Activated naive CD8-positive, alpha-beta T cell treated with anti-CD3 and anti-CD28 coated beads, Interleukin-2, amount 10 ng/mL, durations not matched to agents 7 days and 5 days (primary cell): ENCODE results near the gene COX7A1. TPM values are rescaled to one million over a fixed set of nuclear protein-coding genes. Genes with fewer than 3 reads are reported as not detected.
A peak's percentile ranks its signal among the peaks of the same experiment; 100 is the strongest.

Experiments
- ATAC-seq: fragments of 150-1000 bp; cut with Tn5 transposase; one replicate; pipeline ENCODE4 v1.10.0; 2021; ENCODE audit warnings: low read depth, moderate library complexity
- POLR2A ChIA-PET: fragments of 350-600 bp; sonication (Branson Sonifier 250); formaldehyde crosslinking; loops from one replicate; lab custom pipeline; 2021; ENCODE audit warnings: antibody characterized with exemption; lab: Charles Lee
- DNase-seq: peaks from one replicate; pipeline ENCODE4 v3.0.0; 2021
- H3K27ac Mint-ChIP-seq: one replicate; pipeline ENCODE4 v1.8.0; 2022; ENCODE audit warnings: mild to moderate bottlenecking, mixed read lengths
- H3K27me3 Mint-ChIP-seq: one replicate; pipeline ENCODE4 v1.8.0; 2022; ENCODE audit warnings: mild to moderate bottlenecking, moderate library complexity, mixed read lengths
- H3K36me3 Mint-ChIP-seq: one replicate; pipeline ENCODE4 v1.8.0; 2021; ENCODE audit warnings: mild to moderate bottlenecking, mixed read lengths
- H3K4me1 Mint-ChIP-seq: one replicate; pipeline ENCODE4 v1.8.0; 2021; ENCODE audit warnings: mixed read lengths
- H3K4me3 Mint-ChIP-seq: one replicate; pipeline ENCODE4 v1.8.0; 2022; ENCODE audit warnings: mild to moderate bottlenecking, moderate library complexity, mixed read lengths
- H3K9me3 Mint-ChIP-seq: one replicate; pipeline ENCODE4 v1.8.0; 2021; ENCODE audit warnings: mixed read lengths
- total RNA-seq, 2 experiments: library from RNA; stranded (reverse); gene quantifications; one replicate each; pipeline ENCODE4 v1.2.3, GENCODE V29; 2021

Gene COX7A1
- total RNA-seq, 2 experiments from 2014 or later: not detected

- Mint-ChIP-seq H3K27me3 (no peaks in the 10 kb centered on the region), H3K4me3 (no peak overlapping the region), H3K36me3 (peaks cover 13% of the 10 kb centered on the region), H3K4me1 (no peaks in the 10 kb centered on the region), H3K27ac (no peak overlapping the region), H3K9me3 (no peaks in the 10 kb centered on the region)
- ATAC-seq: no peak
- POLR2A ChIA-PET: interaction anchor here (1.5 kb wide), 1 partner anchor 13 kb away, joined by 6 read pairs; the partner anchor contains the start of gene CAPNS1
- no peak for DNase-seq
Observed at GRCh38 chr19:36153126-36153525, 879 bp upstream of the COX7A1 start.

DNA sequence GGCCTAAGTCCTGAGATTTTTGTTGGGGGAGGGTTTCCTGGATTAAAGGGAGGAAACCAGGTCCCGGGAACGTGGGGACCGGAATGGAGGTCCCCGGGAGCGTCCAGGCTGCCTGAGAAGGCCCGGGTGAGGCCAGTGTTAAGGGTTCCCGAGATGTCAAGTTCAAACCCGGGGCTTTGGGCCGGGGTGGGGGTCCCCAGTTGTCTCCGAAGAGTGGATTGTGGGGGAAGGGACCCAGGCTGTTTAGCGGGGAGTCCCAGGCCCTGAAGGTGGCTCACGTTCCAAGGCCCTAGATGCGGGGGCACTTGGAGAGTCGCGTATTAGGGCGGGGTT, 262 bp downstream of the COX7A1 start:
- POLR2A ChIA-PET: no interaction called here

DNA sequence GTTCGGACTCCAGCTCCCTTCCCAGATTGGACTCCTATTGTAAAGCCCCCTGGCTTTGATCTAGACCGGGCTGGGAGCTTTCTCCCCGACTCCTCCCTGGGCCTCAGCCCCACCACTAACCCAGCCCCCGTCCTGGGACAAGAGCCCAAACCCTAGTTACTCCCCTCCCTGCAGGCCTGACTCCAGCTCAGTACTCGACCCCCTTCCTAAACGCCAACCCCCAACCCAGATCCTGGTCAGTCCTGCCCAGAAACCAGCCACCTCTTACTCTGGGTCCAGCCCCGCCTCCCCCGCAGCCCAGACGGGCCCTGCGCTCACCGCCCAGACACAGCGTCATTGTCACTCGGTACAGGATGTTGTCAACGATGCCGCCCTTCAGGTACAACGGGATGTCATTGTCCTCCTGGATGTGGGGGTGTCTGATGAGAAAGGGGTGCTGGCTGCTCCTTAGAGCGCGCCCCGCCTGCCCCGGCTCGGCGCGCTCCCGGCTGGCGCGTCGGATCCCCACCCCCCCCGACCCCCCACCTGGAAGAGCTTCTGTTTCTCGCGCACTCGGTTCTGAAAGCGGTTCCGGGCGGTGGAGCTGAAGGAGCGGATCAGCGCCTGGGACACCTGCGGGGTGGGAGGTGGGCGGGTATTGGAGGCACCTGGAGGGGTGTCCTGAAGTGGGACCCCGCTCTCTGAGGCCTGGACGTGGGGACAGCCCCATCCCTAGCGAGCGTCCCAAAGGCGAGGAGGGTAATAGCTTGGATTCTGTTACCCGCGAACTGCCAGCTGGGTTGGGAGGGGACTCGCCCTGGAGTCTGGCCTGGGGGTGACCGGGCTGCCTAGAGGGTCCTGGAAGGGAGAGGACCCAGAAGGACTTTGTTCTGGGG, 866 bp downstream of the COX7A1 start:
- no peaks in the 10 kb centered on the region for H3K9me3 Mint-ChIP-seq
- no peak for ATAC-seq
- H3K4me1 Mint-ChIP-seq: no peaks in the 10 kb centered on the region
- no peaks in the 10 kb centered on the region for H3K27me3 Mint-ChIP-seq
- no peak overlapping the region for H3K4me3 Mint-ChIP-seq
- POLR2A ChIA-PET: interaction anchor here (1.9 kb wide), 1 partner anchor 23 kb away, joined by 5 read pairs; no protein-coding TSS in a partner anchor
- no peak overlapping the region for H3K27ac Mint-ChIP-seq
- DNase-seq: no peak
- H3K36me3 Mint-ChIP-seq: peaks cover 25% of the 10 kb centered on the region

More for the DNA sequence above, 262 bp downstream of the COX7A1 start:
- Mint-ChIP-seq H3K36me3 (peaks cover 19% of the 10 kb centered on the region), H3K4me1 (no peaks in the 10 kb centered on the region), H3K27me3 (no peaks in the 10 kb centered on the region), H3K27ac (no peak overlapping the region), H3K9me3 (no peaks in the 10 kb centered on the region), H3K4me3 (no peak overlapping the region)
- DNase-seq (no peak), ATAC-seq (no peak)

GRCh38 chr19:36150586-36150985, 1.7 kb downstream of the COX7A1 start:
- ATAC-seq (no peak), DNase-seq (no peak)
- H3K4me1 Mint-ChIP-seq: no peaks in the 10 kb centered on the region
- H3K4me3 Mint-ChIP-seq: no peak overlapping the region
- H3K27ac Mint-ChIP-seq: no peak overlapping the region
- H3K36me3 Mint-ChIP-seq: peaks cover 28% of the 10 kb centered on the region
- POLR2A ChIA-PET: interaction anchor here (1.9 kb wide), 1 partner anchor 22 kb away, joined by 5 read pairs; no protein-coding TSS in a partner anchor
- H3K27me3 Mint-ChIP-seq: no peaks in the 10 kb centered on the region
- no peaks in the 10 kb centered on the region for H3K9me3 Mint-ChIP-seq

- H3K27me3 Mint-ChIP-seq: no peaks in the 10 kb centered on the region
- ATAC-seq (no peak), DNase-seq (no peak)
- no peaks in the 10 kb centered on the region for H3K4me1 Mint-ChIP-seq
- peaks cover 28% of the 10 kb centered on the region for H3K36me3 Mint-ChIP-seq
- no peaks in the 10 kb centered on the region for H3K9me3 Mint-ChIP-seq
- POLR2A ChIA-PET: interaction anchor here (1.1 to 1.9 kb wide), 2 partner anchors 10 to 21 kb away, joined by 3 to 5 read pairs; partner anchors contain the start of gene CAPNS1
- no peak overlapping the region for H3K4me3 Mint-ChIP-seq
- no peak overlapping the region for H3K27ac Mint-ChIP-seq
Observed at GRCh38 chr19:36149673-36150406, 2.4 kb downstream of the COX7A1 start.

DNA sequence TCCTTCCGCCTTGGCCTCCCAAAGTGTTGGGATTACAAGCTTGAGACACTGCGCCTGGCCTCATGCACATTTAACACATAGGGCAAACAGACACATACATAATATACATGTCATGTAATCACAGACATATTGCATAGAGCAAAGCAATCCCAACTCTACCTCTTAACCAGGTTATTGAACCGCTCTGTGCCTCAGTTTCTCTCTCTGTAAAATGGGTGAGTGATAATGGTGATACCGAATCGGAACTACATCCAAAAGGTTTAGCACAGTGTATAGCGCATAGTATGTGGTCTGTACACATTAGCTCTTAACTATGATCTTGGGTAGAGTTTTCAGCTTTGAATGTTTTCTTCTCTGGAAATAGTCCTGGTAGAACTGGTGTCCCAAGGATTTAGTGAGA, 7.6 kb downstream of the COX7A1 start:
- Mint-ChIP-seq H3K9me3 (no peaks in the 10 kb centered on the region), H3K27me3 (no peaks in the 10 kb centered on the region), H3K4me3 (no peak overlapping the region), H3K36me3 (peaks cover 38% of the 10 kb centered on the region), H3K4me1 (peaks cover 14% of the 10 kb centered on the region), H3K27ac (no peak overlapping the region)
- DNase-seq: no peak
- POLR2A ChIA-PET: interaction anchor here (1.3 kb wide), 1 partner anchor 91 kb away, joined by 4 read pairs; the partner anchor contains the start of gene THAP8
- ATAC-seq: no peak

DNA sequence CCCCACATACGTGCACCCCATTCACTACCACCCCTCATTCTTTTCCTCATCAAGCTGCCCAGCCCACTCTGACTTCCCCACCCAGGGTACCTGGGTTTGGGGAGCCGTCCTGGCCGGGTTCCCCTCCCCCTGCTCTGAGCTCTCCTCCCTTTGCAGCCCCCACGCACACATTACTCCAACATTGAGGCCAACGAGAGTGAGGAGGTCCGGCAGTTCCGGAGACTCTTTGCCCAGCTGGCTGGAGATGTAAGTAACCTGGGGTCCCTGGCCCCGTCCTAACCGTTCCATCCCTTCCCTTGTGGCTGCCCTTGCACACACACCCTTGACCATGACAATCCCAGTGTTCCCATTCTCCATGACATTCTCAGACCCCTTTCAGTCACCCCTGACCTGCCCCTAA, 9.8 kb downstream of the COX7A1 start:
- H3K27me3 Mint-ChIP-seq: no peaks in the 10 kb centered on the region
- peak overlapping the region; percentile 54 for H3K27ac Mint-ChIP-seq
- peaks cover 29% of the 10 kb centered on the region for H3K36me3 Mint-ChIP-seq
- peaks cover 16% of the 10 kb centered on the region for H3K4me1 Mint-ChIP-seq
- POLR2A ChIA-PET: no interaction called here
- no peak overlapping the region for H3K4me3 Mint-ChIP-seq
- no peaks in the 10 kb centered on the region for H3K9me3 Mint-ChIP-seq
- no peak for DNase-seq
- ATAC-seq: no peak

- H3K27me3 Mint-ChIP-seq: no peaks in the 10 kb centered on the region
- POLR2A ChIA-PET: no interaction called here
- peaks cover 27% of the 10 kb centered on the region for H3K36me3 Mint-ChIP-seq
- ATAC-seq (no peak), DNase-seq (no peak)
- peak overlapping the region; percentile 84 for H3K4me3 Mint-ChIP-seq
- peaks cover 16% of the 10 kb centered on the region for H3K4me1 Mint-ChIP-seq
- peak overlapping the region; percentile 57 for H3K27ac Mint-ChIP-seq
- no peaks in the 10 kb centered on the region for H3K9me3 Mint-ChIP-seq
Observed at GRCh38 chr19:36142046-36142445, 10.2 kb downstream of the COX7A1 start.

DNA sequence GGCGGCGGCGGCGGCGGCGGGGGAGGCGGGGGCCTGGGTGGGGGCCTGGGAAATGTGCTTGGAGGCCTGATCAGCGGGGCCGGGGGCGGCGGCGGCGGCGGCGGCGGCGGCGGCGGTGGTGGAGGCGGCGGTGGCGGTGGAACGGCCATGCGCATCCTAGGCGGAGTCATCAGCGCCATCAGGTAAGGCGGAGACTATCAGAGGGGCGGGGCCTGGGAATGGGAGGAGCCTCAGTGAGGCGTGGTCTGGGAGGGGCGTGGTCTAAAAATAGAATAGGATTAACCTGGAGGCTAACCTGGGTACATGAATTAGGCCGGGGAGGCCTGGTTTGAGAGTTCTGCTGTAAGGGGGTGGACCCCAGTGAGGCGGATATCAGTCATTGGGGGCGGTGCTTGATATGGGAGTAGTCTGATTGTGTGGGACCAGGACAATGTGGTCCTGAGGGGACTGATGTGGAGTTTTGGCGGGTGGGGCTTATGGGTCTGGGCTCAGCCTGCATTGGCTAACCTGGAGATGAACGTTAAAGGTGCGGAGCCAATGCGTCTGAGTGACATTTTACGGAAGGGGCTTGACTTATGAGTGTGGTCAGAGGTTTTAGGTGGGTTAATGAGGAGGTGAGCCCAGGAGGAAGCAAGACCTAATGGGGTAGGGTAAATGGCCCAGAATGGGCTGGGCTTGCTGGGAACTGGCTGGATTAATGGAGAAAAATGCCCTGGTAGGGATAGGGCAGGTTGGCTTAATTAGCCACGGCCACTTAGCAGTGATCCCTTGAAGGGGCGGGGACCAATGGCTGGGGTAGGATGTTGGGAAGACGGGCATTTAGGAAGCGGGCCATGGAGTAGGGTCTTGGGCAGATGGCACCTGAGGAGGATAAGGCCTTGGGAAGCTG, 11.0 kb downstream of the COX7A1 start:
- peaks cover 21% of the 10 kb centered on the region for H3K4me1 Mint-ChIP-seq
- POLR2A ChIA-PET: interaction anchor here (2.0 to 2.6 kb wide), 2 partner anchors 11 to 13 kb away, joined by 13 to 18 read pairs; no protein-coding TSS in a partner anchor
- peaks cover 19% of the 10 kb centered on the region for H3K36me3 Mint-ChIP-seq
- ATAC-seq (peak; percentile 48), DNase-seq (peak; percentile 93)
- H3K9me3 Mint-ChIP-seq: no peaks in the 10 kb centered on the region
- peak overlapping the region; percentile 98 for H3K4me3 Mint-ChIP-seq
- no peaks in the 10 kb centered on the region for H3K27me3 Mint-ChIP-seq
- H3K27ac Mint-ChIP-seq: peak overlapping the region; percentile 99

GRCh38 chr19:36140304-36141038, 11.8 kb downstream of the COX7A1 start:
- Mint-ChIP-seq H3K27me3 (no peaks in the 10 kb centered on the region), H3K4me1 (peaks cover 21% of the 10 kb centered on the region), H3K4me3 (peak overlapping the region; percentile 98), H3K9me3 (no peaks in the 10 kb centered on the region), H3K36me3 (peaks cover 16% of the 10 kb centered on the region), H3K27ac (peak overlapping the region; percentile 99)
- peak; percentile 14 for ATAC-seq
- DNase-seq: no peak
- POLR2A ChIA-PET: interaction anchor here (0.5 to 2.6 kb wide), 8 partner anchors 9 to 548 kb away, joined by 3 to 18 read pairs (median 4); partner anchors contain the start of genes POLR2I, TBCB, ZNF146 and ZNF565

GRCh38 chr19:36139473-36140303, 12.6 kb downstream of the COX7A1 start, which contains the start of gene CAPNS1:
Gene CAPNS1 (plus strand): TSS chr19:36140066. CDS start chr19:36141012, 946 bp downstream.
- Mint-ChIP-seq H3K27ac (peak within 1 kb of the TSS; percentile 99), H3K36me3 (peaks cover 16% of the 10 kb centered on the region), H3K4me3 (peak within 1 kb of the TSS; percentile 98), H3K4me1 (peaks cover 22% of the 10 kb centered on the region), H3K27me3 (no peaks in the 10 kb centered on the region), H3K9me3 (no peaks in the 10 kb centered on the region)
- DNase-seq (peak; percentile 97), ATAC-seq (peak; percentile 82)
- POLR2A ChIA-PET: interaction anchor here (0.8 to 2.6 kb wide), 6 partner anchors 9 to 75 kb away, joined by 3 to 18 read pairs (median 8); partner anchors contain the start of genes POLR2I, TBCB, ZNF146 and ZNF565
